IMR-90 (cell line): ENCODE results near the gene C19orf47. TPM values are rescaled to one million over a fixed set of nuclear protein-coding genes. Genes with fewer than 3 reads are reported as not detected.
"Not testable (repeated sequence)": the region's sequence is repeated elsewhere in the genome, so short reads cannot be mapped to it uniquely, and the experiment has no call there.

Source experiments
- ATAC-seq: fragments of 200-7000 bp; cut with Tn5 transposase; 2 replicates; pipeline ENCODE4 v1.9.1; 2020; ENCODE audit warnings: low read depth, mild to moderate bottlenecking, moderate library complexity
- BruUV-seq: library from RNA; stranded (reverse); fragments of 400-500 nt; replicated peaks from 2 replicates; lab custom pipeline; 2021; lab: Mats Ljungman, UMichigan
- CTCF ChIA-PET: fragments of 300-600 bp; formaldehyde crosslinking; extraction: SDS; loops from one replicate; lab custom pipeline; 2021; ENCODE audit warnings: antibody characterized with exemption; lab: Yijun Ruan, JAX
- POLR2A ChIA-PET: fragments of 300-600 bp; sonication (Branson Sonifier 250); formaldehyde crosslinking; loops from one replicate; lab custom pipeline; 2022; ENCODE audit warnings: antibody characterized with exemption; ENCODE audit not compliant: unreplicated experiment; lab: Charles Lee
- DNase-seq: peaks from one replicate; pipeline ENCODE4 v3.0.0; 2013
- H2AFZ ChIP-seq: replicated peaks from 2 replicates; pipeline ENCODE3; 2013; ENCODE audit warnings: low read length, mild to moderate bottlenecking; ENCODE audit not compliant: poor library complexity
- H2AK5ac ChIP-seq: 2 replicates; pipeline ENCODE4 v1.6.1; 2013; ENCODE audit warnings: low read depth, low read length, inconsistent platforms
- H2AK9ac ChIP-seq: replicated peaks from 2 replicates; pipeline ENCODE3; 2013; ENCODE audit warnings: mild to moderate bottlenecking, low read depth, low read length, moderate library complexity; ENCODE audit not compliant: poor library complexity
- H2BK120ac ChIP-seq: 2 replicates; pipeline ENCODE4 v1.6.1; 2013; ENCODE audit warnings: low read depth, low read length, inconsistent platforms
- H2BK15ac ChIP-seq: 3 replicates; pipeline ENCODE4 v1.6.1; 2013; ENCODE audit warnings: low read depth, low read length, inconsistent platforms
- H2BK20ac ChIP-seq: 2 replicates; pipeline ENCODE4 v1.6.1; 2013; ENCODE audit warnings: low read depth, mild to moderate bottlenecking, inconsistent platforms, low read length, moderate library complexity
- H2BK5ac ChIP-seq: 2 replicates; pipeline ENCODE4 v1.6.1; 2013; ENCODE audit warnings: mild to moderate bottlenecking, low read depth, low read length, inconsistent platforms; ENCODE audit not compliant: poor library complexity, severe bottlenecking
- H3K14ac ChIP-seq: replicated peaks from 2 replicates; pipeline ENCODE4 v1.6.1; 2013; ENCODE audit warnings: low read depth, low read length, inconsistent platforms
- H3K18ac ChIP-seq: 2 replicates; pipeline ENCODE4 v1.6.1; 2013; ENCODE audit warnings: low read depth, low read length, control low read depth
- H3K23ac ChIP-seq: 2 replicates; pipeline ENCODE4 v1.6.1; 2013; ENCODE audit warnings: low read depth, low read length, inconsistent platforms
- H3K27ac ChIP-seq: 2 replicates; pipeline ENCODE4 v1.5.1; 2013; ENCODE audit warnings: mild to moderate bottlenecking, control low read depth, low read length; ENCODE audit not compliant: insufficient read depth
- H3K27me3 ChIP-seq: 2 replicates; pipeline ENCODE4 v1.6.1; 2013; ENCODE audit warnings: low read length; ENCODE audit not compliant: control insufficient read depth, insufficient read depth
- H3K36me3 ChIP-seq: 2 replicates; pipeline ENCODE4 v1.6.1; 2013; ENCODE audit warnings: low read length, mixed read lengths; ENCODE audit not compliant: control insufficient read depth, insufficient read depth
- H3K4ac ChIP-seq: 2 replicates; pipeline ENCODE4 v1.6.1; 2013; ENCODE audit warnings: low read depth, low read length, inconsistent platforms
- H3K4me1 ChIP-seq: 2 replicates; pipeline ENCODE4 v1.6.1; 2013; ENCODE audit warnings: low read length, mixed read lengths; ENCODE audit not compliant: control insufficient read depth, insufficient read depth
- H3K4me2 ChIP-seq: 2 replicates; pipeline ENCODE4 v1.6.1; 2013; ENCODE audit warnings: low read depth, mild to moderate bottlenecking, control low read depth, low read length, moderate library complexity
- H3K4me3 ChIP-seq: 2 replicates; pipeline ENCODE4 v1.5.1; 2013; ENCODE audit warnings: low read depth, mild to moderate bottlenecking, control low read depth, low read length, moderate library complexity; ENCODE audit not compliant: insufficient read depth
- H3K56ac ChIP-seq: 2 replicates; pipeline ENCODE4 v1.6.1; 2013; ENCODE audit warnings: low read length, inconsistent platforms; ENCODE audit not compliant: insufficient read depth; ENCODE audit errors: extremely low read depth
- H3K79me1 ChIP-seq, 2 experiments: 2 replicates each; pipeline ENCODE4 v1.6.1; 2013; ENCODE audit warnings: low read length in 2 of 2, inconsistent platforms in 1 of 2, low read depth in 1 of 2
- H3K9ac ChIP-seq: 2 replicates; pipeline ENCODE4 v1.6.1; 2013; ENCODE audit warnings: low read depth, low read length, control low read depth
- H3K9me1 ChIP-seq: 2 replicates; pipeline ENCODE4 v1.6.1; 2013; ENCODE audit warnings: low read length, inconsistent platforms; ENCODE audit not compliant: insufficient read depth
- H3K9me3 ChIP-seq: 2 replicates; pipeline ENCODE4 v1.6.1; 2013; ENCODE audit warnings: low read length; ENCODE audit not compliant: control insufficient read depth, insufficient read depth
- H4K20me1 ChIP-seq: 2 replicates; pipeline ENCODE4 v1.6.1; 2013; ENCODE audit warnings: low read length, inconsistent platforms; ENCODE audit not compliant: insufficient read depth
- H4K5ac ChIP-seq: 2 replicates; pipeline ENCODE4 v1.6.1; 2013; ENCODE audit warnings: mild to moderate bottlenecking, low read depth, low read length, control low read depth
- H4K8ac ChIP-seq, 2 experiments: 2 replicates each; pipeline ENCODE4 v1.6.1; 2013; ENCODE audit warnings: low read depth in 2 of 2, low read length in 2 of 2, control low read depth in 1 of 2, inconsistent platforms in 1 of 2
- H4K91ac ChIP-seq: 2 replicates; pipeline ENCODE4 v1.6.1; 2013; ENCODE audit warnings: low read depth, low read length, inconsistent platforms; ENCODE audit not compliant: insufficient read depth
- CEBPB ChIP-seq: IDR thresholded peaks from 2 replicates; pipeline ENCODE4 v1.6.1; 2012; ENCODE audit warnings: low read depth, low read length, improper control_type of control experiment
- CHD1 ChIP-seq: IDR thresholded peaks from 2 replicates; pipeline ENCODE4 v1.6.1; 2012; ENCODE audit warnings: low read depth, low read length, improper control_type of control experiment
- MAZ ChIP-seq: IDR thresholded peaks from 2 replicates; pipeline ENCODE4 v1.6.1; 2012; ENCODE audit warnings: low read depth, mild to moderate bottlenecking, low read length, improper control_type of control experiment, moderate library complexity, borderline replicate concordance
- SMC3 ChIP-seq: fragments of 150-350 bp; IDR thresholded peaks from 2 replicates; pipeline ENCODE4 v1.6.1; 2016; ENCODE audit warnings: low read depth, mild to moderate bottlenecking, antibody characterized with exemption, low read length, moderate library complexity
- WGBS, 2 experiments: methylation state at CpG; one replicate each; pipeline versions ENCODE4 v1.1.5 to v1.1.7; 2013; ENCODE audit warnings: missing lambda C conversion rate in 2 of 2; ENCODE audit not compliant: insufficient read length in 1 of 2; ENCODE audit errors: extremely low coverage in 2 of 2; 5-methylcytosine and 5-hydroxymethylcytosine counted together
- dilution Hi-C: fragments of 300-500 bp; cut with HindIII; formaldehyde crosslinking; loops from one replicate; pipeline ENCODE4 v1.14.3; 2018; ENCODE audit warnings: low sequenced_read_pairs; ENCODE audit not compliant: unreplicated experiment
- in situ Hi-C: fragments of 300-500 bp; cut with MboI; formaldehyde crosslinking; loops from 3 replicates; pipeline ENCODE4 v1.14.3; 2019; ENCODE audit warnings: low sequenced_read_pairs, inconsistent platforms, mixed read lengths
- intact Hi-C: fragments of 100-400 bp; cut with micrococcal nuclease; formaldehyde crosslinking; loops from 2 replicates; pipeline ENCODE4 v1.10.0; 2022
- polyA plus RNA-seq, 3 experiments: library from polyadenylated mRNA; depleted of rRNA; stranded (reverse); fragments of >200 nt; gene quantifications; 2 replicates each; pipeline ENCODE4 v1.2.3, GENCODE V29; 2012; ENCODE audit warnings: low replicate concordance in 1 of 3
- total RNA-seq: library from RNA; depleted of rRNA; stranded (reverse); fragments of >200 nt; gene quantifications from 2 replicates; pipeline ENCODE4 v1.2.3, GENCODE V29; 2012
- TF ChIP-seq, protein P1 (sequence below): fragments of 150-350 bp; IDR thresholded peaks from 2 replicates; pipeline ENCODE4 v1.6.1; 2017; ENCODE audit warnings: mild to moderate bottlenecking, antibody characterized with exemption, low read length, low read depth

The C19orf47 gene
- total and polyA plus RNA-seq, 2 of the 4 experiments (the other 2 are of a cell fraction): 3.6 to 16.3 TPM

DNA sequence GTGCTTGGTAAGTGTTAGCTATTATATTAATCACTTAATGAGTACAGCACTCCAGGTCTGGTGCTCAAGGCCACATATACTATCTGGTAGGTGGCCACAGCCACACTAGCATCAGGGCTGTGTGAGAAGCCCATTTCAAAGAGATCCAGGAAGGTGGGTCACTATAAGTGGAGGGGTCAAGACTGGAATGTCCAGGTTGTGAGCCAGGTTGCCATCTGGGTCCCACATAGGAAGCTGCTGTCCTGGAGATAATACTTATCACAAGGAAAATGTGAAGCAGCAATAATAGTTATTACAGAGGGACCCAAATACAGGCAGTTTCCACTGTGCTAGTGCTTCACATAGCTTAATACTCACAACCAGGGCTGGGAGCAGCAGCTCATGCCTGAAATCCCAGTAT lies 13.1 kb downstream of the C19orf47 start:
- Histone ChIP-seq H2BK120ac (no peak overlapping the region), H3K79me1 (peaks cover 5 to 31% of the 10 kb centered on the region in 2 experiments; a peak in 3 of 4 replicates), H2AK5ac (no peak overlapping the region), H2BK15ac (no peak overlapping the region), H3K23ac (no peak overlapping the region), H2BK5ac (no peak overlapping the region), H3K14ac (no peak overlapping the region), H3K27me3 (no peaks in the 10 kb centered on the region), H3K27ac (no peak overlapping the region), H4K91ac (no peak overlapping the region), H3K4ac (no peak overlapping the region), H3K56ac (no peak overlapping the region), H3K9me1 (no peaks in the 10 kb centered on the region), H3K4me2 (no peak overlapping the region), H4K8ac (no peak overlapping the region), H2AK9ac (no peak overlapping the region), H2BK20ac (no peak overlapping the region), H4K20me1 (peaks cover 9% of the 10 kb centered on the region; the same call in 1 of the 2 replicates), H4K5ac (no peak overlapping the region), H3K18ac (no peak overlapping the region), H3K4me1 (no peaks in the 10 kb centered on the region), H3K36me3 (peaks cover 32% of the 10 kb centered on the region), H2AFZ (no peak overlapping the region), H3K9ac (no peak overlapping the region), H3K4me3 (no peak overlapping the region), H3K9me3 (no peaks in the 10 kb centered on the region)
- ChIA-PET POLR2A (no interaction called here), CTCF (no interaction called here)
- intact Hi-C loops: no loop called here
- TF ChIP-seq CHD1 (no peak), CEBPB (no peak), SMC3 (no peak), MAZ (no peak)
- TF ChIP-seq, protein P1, sequence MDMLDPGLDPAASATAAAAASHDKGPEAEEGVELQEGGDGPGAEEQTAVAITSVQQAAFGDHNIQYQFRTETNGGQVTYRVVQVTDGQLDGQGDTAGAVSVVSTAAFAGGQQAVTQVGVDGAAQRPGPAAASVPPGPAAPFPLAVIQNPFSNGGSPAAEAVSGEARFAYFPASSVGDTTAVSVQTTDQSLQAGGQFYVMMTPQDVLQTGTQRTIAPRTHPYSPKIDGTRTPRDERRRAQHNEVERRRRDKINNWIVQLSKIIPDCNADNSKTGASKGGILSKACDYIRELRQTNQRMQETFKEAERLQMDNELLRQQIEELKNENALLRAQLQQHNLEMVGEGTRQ: no peak
- ATAC-seq (no peak), DNase-seq (no peak)
- dilution Hi-C loops: no loop called here
- no TSS peak for BruUV-seq
- in situ Hi-C loops: no loop called here

DNA sequence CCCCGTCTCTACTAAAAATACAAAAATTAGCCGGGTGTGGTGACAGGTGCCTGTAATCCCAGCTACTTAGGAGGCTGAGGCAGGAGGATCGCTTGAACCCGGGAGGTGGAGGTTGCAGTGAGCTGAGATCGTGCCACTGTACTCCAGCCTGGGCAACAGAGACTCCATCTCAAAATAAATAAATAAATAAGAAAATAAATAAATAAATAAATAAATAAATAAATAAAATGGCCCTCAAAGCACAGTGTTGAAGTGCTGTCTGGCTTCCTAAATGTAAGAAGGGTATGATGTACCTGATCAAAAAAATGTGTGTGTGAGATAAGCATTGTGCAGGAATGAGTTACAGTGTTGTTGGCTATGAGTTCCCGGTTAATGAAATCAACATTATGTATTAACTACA lies 15.1 kb downstream of the C19orf47 start:
- H2AK9ac ChIP-seq, H4K5ac ChIP-seq, H3K23ac ChIP-seq, H4K20me1 ChIP-seq, H2AFZ ChIP-seq, H3K4ac ChIP-seq, H3K18ac ChIP-seq, H3K4me3 ChIP-seq, H3K9ac ChIP-seq, H3K27me3 ChIP-seq, CTCF ChIA-PET, H3K27ac ChIP-seq, ATAC-seq, H2BK5ac ChIP-seq, H3K14ac ChIP-seq, BruUV-seq, H2BK15ac ChIP-seq, H3K9me1 ChIP-seq, H3K9me3 ChIP-seq, H3K4me2 ChIP-seq, dilution Hi-C loops, in situ Hi-C loops, POLR2A ChIA-PET, H3K56ac ChIP-seq, H2BK20ac ChIP-seq, H2AK5ac ChIP-seq, DNase-seq, H2BK120ac ChIP-seq, H4K8ac ChIP-seq, H3K4me1 ChIP-seq, H4K91ac ChIP-seq, intact Hi-C loops: not testable (repeated sequence)
- Histone ChIP-seq H3K36me3 (peaks cover 42% of the 10 kb centered on the region), H3K79me1 (peaks cover 0 to 25% of the 10 kb centered on the region in 2 experiments; a peak in 3 of 4 replicates)
- WGBS, 2 experiments: no CpG with 5 or more reads among the region's 6 CpGs
